Measurements from ENCODE around the gene LSR.

- TF ChIP-seq CTCF (IDR thresholded peaks at IDR 0.05; ENCODE audit: insufficient read depth, low read length) (no peak), GABPA (IDR thresholded peaks at IDR 0.05; ENCODE audit: low read depth) (no peak), REST (IDR thresholded peaks at IDR 0.05; ENCODE audit: insufficient replicate concordance, low read depth) (no peak)
These were observed 32.5 kb downstream of the LSR start for GRCh38 chr19:35281303-35281702.

Measured in HL-60 (cell line).